ENCODE measurements around the gene FHL3. TPM values are rescaled to one million over a fixed set of nuclear protein-coding genes. Genes with fewer than 3 reads are reported as not detected.

Gene FHL3
- total and polyA plus RNA-seq, 9 of the 15 experiments (the other 6 are each of a cell fraction or from before 2014, with no cell fraction given): 6.1 to 144 (median 34.1) TPM

- TF ChIP-seq ZMIZ1 (IDR thresholded peaks at IDR 0.05; ENCODE audit: low read depth in 2 of 2, low read length in 2 of 2): no peak
- TF ChIP-seq NFYB (IDR thresholded peaks at IDR 0.05; ENCODE audit: extremely low read depth, insufficient read length): peak; percentile 59
- TF ChIP-seq RBM34 (IDR thresholded peaks at IDR 0.05; ENCODE audit: borderline replicate concordance, insufficient read depth, low read length): 0 out of 2 replicates have a peak, but pooled peaks have one; percentile 37
- no peak for TF ChIP-seq ATF7 (IDR thresholded peaks at IDR 0.05)
- TF ChIP-seq BCOR (IDR thresholded peaks at IDR 0.05): peak; percentile 15; the same call in 1 of the 2 replicates
- TF ChIP-seq CREB5 (CRISPR knock-in tag; IDR thresholded peaks at IDR 0.05): no peak
- peak in 1 of 2 experiments; percentile 5; a peak in 1 of 4 replicates for TF ChIP-seq NRF1 (conservative IDR thresholded peaks at IDR 0.05 in 1 of 2, IDR thresholded peaks at IDR 0.05 in 1 of 2)
- TF ChIP-seq PHF8 (IDR thresholded peaks at IDR 0.05; ENCODE audit: borderline replicate concordance, low read length): peak; percentile 13; the same call in 1 of the 2 replicates
- peak in 1 of 2 experiments; percentile 43; a peak in 1 of 4 replicates for TF ChIP-seq TEAD1 (CRISPR knock-in tag; IDR thresholded peaks at IDR 0.05)
- 0 out of 2 replicates have a peak, but pooled peaks have one; percentile 18 for TF ChIP-seq ETV5 (CRISPR knock-in tag; IDR thresholded peaks at IDR 0.05; ENCODE audit: low read depth)
- TF ChIP-seq ZNF766 (CRISPR knock-in tag; conservative IDR thresholded peaks at IDR 0.05): no peak
- peak; percentile 83 for TF ChIP-seq VEZF1 (CRISPR knock-in tag; IDR thresholded peaks at IDR 0.05)
- 0 out of 2 replicates have a peak, but pooled peaks have one; percentile 18 for TF ChIP-seq KDM2B (CRISPR knock-in tag; IDR thresholded peaks at IDR 0.05)
- no peak for TF ChIP-seq ZZZ3 (IDR thresholded peaks at IDR 0.05)
- no peak for TF ChIP-seq JUNB (CRISPR knock-in tag; conservative IDR thresholded peaks at IDR 0.05)
- TF ChIP-seq RFX5 (IDR thresholded peaks at IDR 0.05; ENCODE audit: low read depth, low read length): no peak
- TF ChIP-seq MXI1 (IDR thresholded peaks at IDR 0.05; ENCODE audit: low read depth, low read length): peak; percentile 88; the same call in 1 of the 2 replicates
- TF ChIP-seq L3MBTL2 (IDR thresholded peaks at IDR 0.05): peak; percentile 70
Observed at GRCh38 chr1:38046884-38047602, 41.7 kb upstream of the FHL3 start (continued).
